Fibroblast of mammary gland (primary cell): ENCODE results near the gene SH3BP2.

Experiments
- DNase-seq: peaks from one replicate; pipeline ENCODE4 v3.0.0-alpha.2; 2010; ENCODE audit warnings: low read depth
- H3K4me3 ChIP-seq: 2 replicates; pipeline ENCODE4 v1.5.1; 2011; ENCODE audit warnings: low read depth, mild to moderate bottlenecking, low read length, moderate library complexity; ENCODE audit not compliant: control insufficient read depth
- TF ChIP-seq, protein P1 (sequence below): conservative IDR thresholded peaks from 2 replicates; pipeline ENCODE4 v1.5.1; 2011; ENCODE audit warnings: low read depth, low read length, inconsistent platforms; ENCODE audit not compliant: control insufficient read depth, insufficient read depth

The SH3BP2 gene

GRCh38 chr4:2850966-2851798, 58.3 kb downstream of the SH3BP2 start:
- peak; percentile 75 for DNase-seq
- TF ChIP-seq, protein P1, sequence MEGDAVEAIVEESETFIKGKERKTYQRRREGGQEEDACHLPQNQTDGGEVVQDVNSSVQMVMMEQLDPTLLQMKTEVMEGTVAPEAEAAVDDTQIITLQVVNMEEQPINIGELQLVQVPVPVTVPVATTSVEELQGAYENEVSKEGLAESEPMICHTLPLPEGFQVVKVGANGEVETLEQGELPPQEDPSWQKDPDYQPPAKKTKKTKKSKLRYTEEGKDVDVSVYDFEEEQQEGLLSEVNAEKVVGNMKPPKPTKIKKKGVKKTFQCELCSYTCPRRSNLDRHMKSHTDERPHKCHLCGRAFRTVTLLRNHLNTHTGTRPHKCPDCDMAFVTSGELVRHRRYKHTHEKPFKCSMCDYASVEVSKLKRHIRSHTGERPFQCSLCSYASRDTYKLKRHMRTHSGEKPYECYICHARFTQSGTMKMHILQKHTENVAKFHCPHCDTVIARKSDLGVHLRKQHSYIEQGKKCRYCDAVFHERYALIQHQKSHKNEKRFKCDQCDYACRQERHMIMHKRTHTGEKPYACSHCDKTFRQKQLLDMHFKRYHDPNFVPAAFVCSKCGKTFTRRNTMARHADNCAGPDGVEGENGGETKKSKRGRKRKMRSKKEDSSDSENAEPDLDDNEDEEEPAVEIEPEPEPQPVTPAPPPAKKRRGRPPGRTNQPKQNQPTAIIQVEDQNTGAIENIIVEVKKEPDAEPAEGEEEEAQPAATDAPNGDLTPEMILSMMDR, result no peak
- H3K4me3 ChIP-seq, result no peak overlapping the region

- DNase-seq, result no peak
- no peak overlapping the region for H3K4me3 ChIP-seq
These were observed 59.6 kb downstream of the SH3BP2 start for GRCh38 chr4:2852481-2852921.

DNA sequence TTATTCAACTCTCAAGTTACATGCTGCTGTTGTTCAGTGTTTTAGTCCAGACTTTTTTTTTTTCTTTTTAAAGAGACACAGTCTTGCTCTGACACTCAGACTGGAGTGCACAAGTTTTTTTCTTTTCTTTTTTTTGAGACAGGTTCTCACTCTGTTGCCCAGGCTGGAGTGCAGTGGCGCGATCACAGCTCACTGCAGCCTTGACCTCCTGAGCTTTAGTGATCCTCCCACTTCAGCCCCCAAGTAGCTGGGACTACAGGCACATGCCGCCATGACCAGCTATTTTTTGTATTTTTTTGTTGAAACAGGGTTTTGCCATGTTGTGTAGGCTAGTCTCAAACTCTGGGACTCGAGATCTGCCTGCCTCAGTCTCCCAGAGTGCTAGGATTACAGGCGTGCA, 62.7 kb downstream of the SH3BP2 start:
- DNase-seq, result no peak
- H3K4me3 ChIP-seq, result no peak overlapping the region
- TF ChIP-seq, protein P1, result no peak

More at GRCh38 chr4:2852481-2852921, 59.6 kb downstream of the SH3BP2 start:
- TF ChIP-seq, protein P1, result no peak

GRCh38 chr4:2856266-2856665, 63.4 kb downstream of the SH3BP2 start:
- TF ChIP-seq, protein P1, result no peak
- no peak for DNase-seq
- no peak overlapping the region for H3K4me3 ChIP-seq

- TF ChIP-seq, protein P1, result no peak
- DNase-seq, result no peak
- H3K4me3 ChIP-seq, result no peak overlapping the region
These were observed 64.6 kb downstream of the SH3BP2 start for GRCh38 chr4:2857349-2857927.

- TF ChIP-seq, protein P1, result no peak
- no peak overlapping the region for H3K4me3 ChIP-seq
- DNase-seq, result peak; percentile 56
These were observed 65.7 kb downstream of the SH3BP2 start for GRCh38 chr4:2858451-2859217.
